Ishikawa (cell line): Measurements from ENCODE around the gene EPAS1.

ENCODE experiments used
- CEBPB ChIP-seq: IDR thresholded peaks from 2 replicates; pipeline ENCODE4 v1.6.1; 2012
- CREB1 ChIP-seq: IDR thresholded peaks from 2 replicates; pipeline ENCODE4 v1.6.1; 2012; ENCODE audit warnings: low read depth
- EGR1 ChIP-seq: IDR thresholded peaks from 2 replicates; pipeline ENCODE4 v1.6.1; 2012
- EP300 ChIP-seq: IDR thresholded peaks from 2 replicates; pipeline ENCODE4 v1.6.1; 2012; ENCODE audit warnings: borderline replicate concordance
- FOXM1 ChIP-seq: IDR thresholded peaks from 2 replicates; pipeline ENCODE4 v1.6.1; 2012; ENCODE audit warnings: low read depth, borderline replicate concordance
- MAX ChIP-seq: IDR thresholded peaks from 2 replicates; pipeline ENCODE4 v1.6.1; 2012
- NFIC ChIP-seq: IDR thresholded peaks from 2 replicates; pipeline ENCODE4 v1.6.1; 2012
- RAD21 ChIP-seq: IDR thresholded peaks from 2 replicates; pipeline ENCODE4 v1.6.1; 2012; ENCODE audit warnings: low read depth
- REST ChIP-seq: IDR thresholded peaks from 2 replicates; pipeline ENCODE4 v1.6.1; 2012; ENCODE audit warnings: low read depth, mild to moderate bottlenecking
- TAF1 ChIP-seq: IDR thresholded peaks from 2 replicates; pipeline ENCODE4 v1.6.1; 2012; ENCODE audit warnings: low read depth, mild to moderate bottlenecking
- TEAD4 ChIP-seq: IDR thresholded peaks from 2 replicates; pipeline ENCODE4 v1.6.1; 2012
- USF1 ChIP-seq: IDR thresholded peaks from 2 replicates; pipeline ENCODE4 v1.6.1; 2012
- YY1 ChIP-seq: IDR thresholded peaks from 2 replicates; pipeline ENCODE4 v1.6.1; 2012; ENCODE audit warnings: low read depth
- ZBTB7A ChIP-seq: IDR thresholded peaks from 2 replicates; pipeline ENCODE4 v1.6.1; 2012; ENCODE audit warnings: low read depth

- TF ChIP-seq YY1 (no peak), CREB1 (no peak), EP300 (no peak), RAD21 (no peak), MAX (no peak), REST (no peak), CEBPB (no peak), NFIC (no peak), TAF1 (no peak), TEAD4 (no peak), EGR1 (no peak), USF1 (no peak), FOXM1 (no peak), ZBTB7A (no peak)
These were observed 27.5 kb upstream of the EPAS1 start for GRCh38 chr2:46269544-46270273.
